ENCODE results near the gene MYEOV.

Gene MYEOV

GRCh38 chr11:69293819-69294505 is at the start of gene MYEOV:
MYEOV (plus strand) TSS chr11:69294155; CDS start chr11:69295355, 1,200 bp downstream.
- DNase-seq, result peak in 1 of 2 experiments; percentile 56

- no peak for DNase-seq
Measured at GRCh38 chr11:69244266-69244665, 49.7 kb upstream of the MYEOV start.

GRCh38 chr11:69245041-69245440 is 48.9 kb upstream of the MYEOV start:
- DNase-seq, result no peak

GRCh38 chr11:69245491-69246345 is 48.2 kb upstream of the MYEOV start:
- no peak for DNase-seq

- DNase-seq, result no peak
Measured at GRCh38 chr11:69249311-69250185, 44.4 kb upstream of the MYEOV start.

GRCh38 chr11:69250186-69251056 is 43.5 kb upstream of the MYEOV start:
- DNase-seq, result no peak

GRCh38 chr11:69251057-69251393 is 42.9 kb upstream of the MYEOV start:
- no peak for DNase-seq

- DNase-seq, result no peak
Measured at GRCh38 chr11:69251639-69252489, 42.1 kb upstream of the MYEOV start.

GRCh38 chr11:69252490-69252837 is 41.5 kb upstream of the MYEOV start:
- DNase-seq, result no peak

GRCh38 chr11:69253028-69253427 is 40.9 kb upstream of the MYEOV start:
- DNase-seq, result peak in 1 of 2 experiments; percentile 17

GRCh38 chr11:69257134-69257533 is 36.8 kb upstream of the MYEOV start:
- no peak for DNase-seq

GRCh38 chr11:69257838-69258658 is 35.9 kb upstream of the MYEOV start:
- DNase-seq, result no peak

GRCh38 chr11:69259096-69259495 is 34.9 kb upstream of the MYEOV start:
- no peak for DNase-seq

- no peak for DNase-seq
Measured at GRCh38 chr11:69260622-69261021, 33.3 kb upstream of the MYEOV start.

GRCh38 chr11:69261116-69261515 is 32.8 kb upstream of the MYEOV start:
- no peak for DNase-seq

- DNase-seq, result no peak
Measured at GRCh38 chr11:69262918-69263735, 30.8 kb upstream of the MYEOV start.

- DNase-seq, result no peak
Measured at GRCh38 chr11:69263736-69264052, 30.3 kb upstream of the MYEOV start.

- no peak for DNase-seq
Measured at GRCh38 chr11:69264486-69264885, 29.5 kb upstream of the MYEOV start.

GRCh38 chr11:69265210-69265609 is 28.7 kb upstream of the MYEOV start:
- no peak for DNase-seq

All from SW 1271 (cell line).